Activated CD4-positive, alpha-beta T cell treated with anti-CD3 and anti-CD28 coated beads, Interleukin-2, amount 50 U/mL, for 16 hours (primary cell): ENCODE measurements around the gene GOLGA1.
"Not testable (repeated sequence)": the region's sequence is repeated elsewhere in the genome, so short reads cannot be mapped to it uniquely, and the experiment has no call there.

Experiments used
- DNase-seq: peaks from one replicate; pipeline ENCODE4 v3.0.0-alpha.2; 2020

Gene GOLGA1

GRCh38 chr9:124940894-124941678, at the start of gene GOLGA1:
GOLGA1 (minus strand) TSS chr9:124941083; CDS start chr9:124938711, 2,372 bp downstream.
- DNase-seq: peak; percentile 95

- DNase-seq: no peak
These were observed 42.8 kb upstream of the GOLGA1 start for GRCh38 chr9:124983698-124984097.

DNA sequence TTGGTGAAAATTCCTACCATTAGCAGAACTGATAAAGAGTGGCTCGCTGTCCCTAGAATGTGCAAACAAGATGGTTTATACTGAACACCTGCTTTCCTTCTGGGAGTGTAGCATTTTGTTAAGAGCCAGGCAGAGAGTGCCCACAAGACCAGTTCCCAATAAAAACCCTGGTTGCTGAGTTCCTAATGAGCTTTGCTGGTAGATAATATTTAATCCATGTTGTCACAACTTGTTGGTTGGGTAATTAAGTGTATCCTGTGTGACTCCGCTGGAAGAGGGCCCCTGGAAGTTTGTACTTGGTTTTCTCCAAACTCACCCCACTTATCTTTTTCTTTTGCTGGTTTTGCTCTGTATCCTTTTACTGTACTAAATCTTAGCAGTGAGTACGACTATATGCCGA, 39.5 kb upstream of the GOLGA1 start:
- no peak for DNase-seq

GRCh38 chr9:124975131-124975530, 34.2 kb upstream of the GOLGA1 start:
- DNase-seq: no peak

- no peak for DNase-seq
These were observed 32.9 kb upstream of the GOLGA1 start for GRCh38 chr9:124973807-124974206.

DNA sequence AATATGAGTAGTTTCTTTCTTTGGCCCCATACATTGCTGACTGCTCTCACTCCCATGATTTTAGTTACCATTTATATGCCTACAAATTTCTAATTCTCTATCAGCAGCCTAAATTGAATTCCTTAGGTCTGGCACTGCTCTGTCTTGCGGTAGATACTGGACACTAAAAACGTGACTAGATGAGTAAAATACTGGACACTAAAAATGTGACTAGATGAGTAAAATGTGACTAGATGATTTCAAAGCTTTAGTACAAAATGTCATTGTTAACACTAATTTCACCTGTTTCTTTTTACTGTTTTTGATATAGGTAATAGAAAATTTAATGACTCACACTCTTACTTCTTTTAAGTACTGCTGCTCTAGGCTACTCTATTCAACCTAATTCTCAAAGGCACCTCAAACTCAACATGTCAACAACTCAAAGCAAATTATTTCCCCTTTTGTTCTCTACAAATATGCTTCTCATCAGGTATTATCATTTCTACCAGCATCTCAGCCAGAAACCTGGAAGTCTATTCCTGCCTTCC, 31.4 kb upstream of the GOLGA1 start:
- DNase-seq: peak; percentile 31

DNA sequence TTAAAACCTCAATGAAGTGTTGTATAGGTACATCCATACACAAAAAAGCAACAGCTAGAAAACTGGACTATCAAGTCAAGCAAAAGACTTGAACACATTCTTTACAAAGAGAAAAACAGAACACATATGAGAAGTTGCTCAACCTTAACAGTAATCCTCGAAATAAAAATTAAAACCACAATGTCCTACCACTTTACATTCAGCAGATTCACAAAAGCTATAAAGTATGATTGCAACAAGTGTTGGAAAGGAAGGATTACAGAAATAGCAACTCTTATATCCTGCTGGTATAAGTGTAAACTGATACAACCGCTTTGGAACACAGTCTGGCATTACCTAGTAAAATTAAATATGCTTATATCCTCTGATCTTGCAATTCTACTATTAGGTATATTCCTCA, 28.5 kb upstream of the GOLGA1 start:
- DNase-seq: no peak

DNA sequence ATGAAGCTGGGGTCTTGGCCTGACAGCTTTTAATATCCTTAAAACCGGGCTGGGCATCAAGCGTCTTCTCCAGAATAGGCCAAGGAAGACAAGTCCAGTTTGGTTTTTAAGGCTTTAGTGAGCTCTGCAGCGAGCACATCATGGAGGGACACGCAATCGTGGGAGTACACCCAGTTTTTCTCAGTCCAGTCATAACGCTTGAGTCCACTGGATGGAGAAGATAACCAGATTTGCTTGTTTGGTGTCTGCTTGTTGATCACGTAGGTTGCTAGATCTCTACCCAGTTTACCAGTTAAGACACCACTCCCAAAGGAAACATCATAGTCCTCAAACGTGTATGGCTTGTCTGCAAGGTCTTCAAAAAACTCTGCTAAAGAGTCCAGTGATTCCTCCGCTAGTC, 27.4 kb upstream of the GOLGA1 start:
- no peak for DNase-seq

- peak; percentile 55 for DNase-seq
These were observed 25.1 kb upstream of the GOLGA1 start for GRCh38 chr9:124965775-124966568.

- DNase-seq: no peak
These were observed 23.7 kb upstream of the GOLGA1 start for GRCh38 chr9:124964604-124965003.

DNA sequence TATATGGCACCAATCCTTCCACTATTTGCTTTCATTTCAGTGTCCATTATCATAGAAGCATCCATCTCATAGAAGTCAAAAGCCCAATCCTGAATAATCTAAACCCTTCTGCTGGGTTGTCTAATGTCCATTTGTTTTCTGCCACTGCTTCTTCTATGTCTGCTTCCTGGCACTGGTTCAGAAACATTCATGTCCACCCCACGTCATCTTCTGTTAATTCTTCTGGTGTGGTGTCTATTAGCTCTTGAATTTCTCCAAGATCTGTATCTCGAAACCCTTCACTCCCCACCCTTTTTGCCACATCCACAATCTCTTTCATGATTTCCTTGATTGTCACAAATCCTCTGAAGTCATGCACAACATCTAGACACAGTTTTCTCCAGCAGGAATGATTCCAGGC, 23.2 kb upstream of the GOLGA1 start:
- no peak for DNase-seq

DNA sequence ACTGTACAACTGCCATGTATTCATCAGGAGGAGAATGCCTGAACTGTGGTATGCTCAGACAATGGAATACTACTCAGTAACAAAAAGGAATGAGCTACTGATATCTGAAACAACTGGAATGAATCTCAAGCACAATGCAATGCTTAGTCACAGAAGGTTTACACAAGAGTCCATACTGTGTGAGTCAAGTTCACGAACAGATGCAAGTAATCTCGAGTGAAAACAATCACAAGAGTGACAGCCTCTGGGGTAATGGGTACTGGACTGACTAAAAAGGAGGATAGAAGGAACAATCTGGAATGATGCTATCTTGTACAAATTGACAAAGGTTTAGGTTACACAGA, 19.5 kb upstream of the GOLGA1 start:
- no peak for DNase-seq

GRCh38 chr9:124959671-124960408, 19.0 kb upstream of the GOLGA1 start:
- DNase-seq: not testable (repeated sequence)

GRCh38 chr9:124954255-124954654, 13.4 kb upstream of the GOLGA1 start:
- DNase-seq: no peak

DNA sequence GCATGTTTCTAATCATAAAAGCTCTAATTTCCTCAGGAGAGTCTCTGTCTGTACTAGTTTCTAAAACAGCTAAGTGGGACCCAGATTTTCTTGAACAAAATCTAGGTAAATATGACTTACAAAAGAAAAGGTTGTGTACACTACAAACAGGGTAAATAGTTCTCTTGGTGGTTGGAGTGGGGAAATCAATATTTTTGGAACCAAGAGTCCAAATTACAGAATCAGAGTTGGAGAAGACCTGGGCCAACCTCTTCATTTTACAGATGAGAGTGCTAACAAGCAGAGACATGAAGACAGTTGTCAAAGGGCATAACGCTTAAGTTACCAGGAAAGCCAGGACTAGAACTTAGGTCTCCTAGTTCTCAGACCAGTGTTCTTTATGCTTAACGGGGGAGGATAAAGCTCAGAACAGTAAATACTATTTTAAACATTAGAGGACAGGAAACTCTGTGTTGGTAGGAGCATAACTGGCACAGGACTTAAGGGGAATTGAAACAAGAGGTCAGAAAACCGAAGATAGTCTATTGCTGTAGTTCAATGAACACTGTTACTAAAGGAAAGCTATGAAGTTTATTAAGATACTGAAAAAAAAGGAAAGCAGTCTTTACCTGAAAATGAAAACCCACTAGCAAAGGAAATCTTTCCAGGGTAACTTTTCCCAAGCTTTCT, 9.3 kb upstream of the GOLGA1 start:
- DNase-seq: no peak

DNA sequence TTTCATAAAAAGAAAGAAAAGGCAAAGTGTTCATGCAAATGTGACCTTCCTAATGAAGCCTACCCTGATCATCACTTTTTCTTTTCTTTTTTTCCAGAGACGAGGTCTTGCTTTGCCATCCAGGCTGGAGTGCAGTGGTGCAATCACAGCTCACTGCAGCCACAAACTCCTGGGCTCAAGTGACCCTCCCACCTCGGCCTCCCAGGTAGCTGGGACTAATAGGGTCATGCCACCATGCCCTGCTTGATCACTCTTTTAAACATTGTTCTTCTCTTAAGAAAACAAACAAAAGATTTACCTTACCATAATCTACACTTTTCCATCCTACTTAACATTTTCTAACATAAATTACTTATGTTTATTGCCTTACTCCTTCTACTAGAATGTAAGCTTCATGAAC, 8.5 kb upstream of the GOLGA1 start:
- no peak for DNase-seq

DNA sequence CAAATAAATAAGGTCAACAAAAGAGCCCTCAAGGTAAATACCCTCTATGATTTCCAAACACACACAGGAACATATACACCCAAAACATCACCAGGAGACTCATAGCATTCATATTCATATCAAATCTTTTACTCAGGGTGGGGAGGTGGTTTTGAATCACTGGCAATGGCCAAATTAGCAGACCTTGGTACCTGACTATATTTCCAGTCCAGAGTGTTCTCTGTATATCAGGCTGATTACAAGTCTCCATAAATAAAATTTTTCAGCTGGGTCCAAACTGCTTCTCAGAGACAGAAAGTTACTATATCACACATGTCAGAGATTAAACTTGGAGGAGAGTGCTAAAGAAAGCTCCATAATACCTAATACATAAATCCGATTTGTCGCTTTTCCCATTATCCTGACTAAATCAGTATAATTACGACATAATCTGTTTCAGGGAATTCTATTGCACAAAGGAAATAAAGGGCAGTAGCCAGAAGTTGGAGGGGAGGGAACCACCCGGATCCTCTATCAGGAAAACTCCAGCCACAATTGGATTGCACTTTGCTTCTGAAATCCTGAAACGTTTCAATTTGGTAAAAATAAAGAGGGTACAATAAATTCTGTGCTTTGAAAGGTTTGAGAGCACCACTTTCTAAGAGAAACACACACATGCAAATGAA, 7.0 kb upstream of the GOLGA1 start:
- DNase-seq: no peak

DNA sequence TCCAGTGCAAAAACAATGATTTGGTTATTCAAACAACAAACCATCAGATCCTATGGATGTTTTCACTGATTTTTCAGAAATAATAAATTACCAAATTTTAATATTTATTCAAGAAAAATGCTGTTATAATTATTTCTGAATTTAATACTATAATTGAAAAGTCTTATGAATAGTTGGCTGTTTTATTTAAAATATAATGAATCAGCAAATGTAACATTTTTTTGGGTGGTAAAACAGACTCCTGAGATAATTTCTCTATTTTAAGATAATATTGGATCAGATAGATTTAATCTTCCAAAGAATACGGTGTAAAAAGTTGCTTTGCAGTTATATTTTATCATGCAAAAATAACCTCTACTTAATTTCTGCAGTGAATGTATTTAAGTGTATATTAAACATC, 5.3 kb upstream of the GOLGA1 start:
- no peak for DNase-seq

GRCh38 chr9:124941679-124942561, 1.0 kb upstream of the GOLGA1 start:
- peak; percentile 69 for DNase-seq

DNA sequence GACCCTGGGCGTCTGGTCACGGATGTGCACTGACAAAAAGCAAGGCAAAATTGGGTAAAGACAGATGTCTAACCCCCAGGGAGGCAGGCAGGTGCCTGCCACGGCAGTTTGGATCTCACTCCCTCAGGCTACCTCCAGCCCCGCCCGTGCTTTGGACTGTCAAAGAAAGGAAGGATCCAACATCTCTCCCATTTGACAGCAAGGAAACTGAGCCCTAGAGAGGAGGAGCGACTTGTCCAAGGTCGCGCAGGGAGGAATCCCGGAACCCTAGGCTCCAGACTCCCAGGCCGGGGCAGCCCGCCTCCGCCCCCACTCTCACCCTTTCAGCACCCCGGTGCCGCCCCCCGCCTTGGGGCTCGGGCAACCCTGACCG, 376 bp downstream of the GOLGA1 start:
- peak; percentile 16 for DNase-seq

DNA sequence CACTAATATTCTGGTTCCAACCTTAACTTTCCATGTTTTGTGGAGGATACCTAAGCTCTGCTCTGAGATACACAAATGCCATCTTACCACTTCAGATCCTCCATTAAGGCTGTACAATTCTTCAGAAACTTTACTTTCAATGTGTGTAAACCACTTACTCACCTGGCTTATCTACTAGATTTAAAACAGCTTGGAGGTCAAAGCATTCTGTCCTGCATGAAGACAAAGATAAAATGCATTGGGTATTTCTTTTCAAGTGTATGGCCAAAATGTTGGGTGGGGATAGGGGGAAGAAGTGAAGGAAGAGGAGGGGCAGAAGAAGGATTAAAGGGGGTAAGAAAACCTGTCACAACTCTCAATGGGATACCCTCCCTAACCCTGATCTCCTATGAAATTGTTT, 939 bp downstream of the GOLGA1 start:
- no peak for DNase-seq
